Stimulated activated CD4-positive, alpha-beta T cell treated with anti-CD3 and anti-CD28 coated beads, Interleukin-2, amount 100 ng/mL, for 48 hours (primary cell): ENCODE data around the gene AHRR.
"Not testable (repeated sequence)": the region's sequence is repeated elsewhere in the genome, so short reads cannot be mapped to it uniquely, and the experiment has no call there.

Source experiments
- DNase-seq, 2 donors: peaks; one replicate each; pipeline ENCODE4 v3.0.0-alpha.2; 2020

The AHRR gene

GRCh38 chr5:321230-321725 lies at the start of gene AHRR:
AHRR (plus strand) TSS chr5:321714; CDS start chr5:343903, 22,189 bp downstream.
- peak; percentile 52 to 53 for DNase-seq

- not testable (repeated sequence) for DNase-seq
These were observed 49.7 kb upstream of the AHRR start for GRCh38 chr5:271828-272167.

DNA sequence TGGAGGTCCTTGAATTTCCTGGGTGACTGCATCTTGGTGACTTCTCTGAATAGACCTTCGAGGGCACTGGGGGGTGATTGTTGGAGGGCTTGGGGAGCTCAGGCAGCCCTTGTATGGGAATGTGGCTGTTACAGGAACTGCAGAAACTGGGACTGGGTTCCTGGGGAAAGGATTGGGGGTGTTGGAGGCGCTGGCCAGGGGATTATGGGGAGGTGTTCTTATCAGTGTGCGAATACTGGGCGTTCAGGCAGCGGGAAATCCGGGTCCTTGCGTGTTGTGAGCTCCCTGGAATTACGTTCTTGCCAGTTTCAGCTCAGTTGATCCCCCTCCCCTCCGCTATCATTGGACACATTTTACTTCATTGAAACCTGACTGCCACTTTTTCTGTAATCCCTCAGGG lies 48.4 kb upstream of the AHRR start:
- not testable (repeated sequence) for DNase-seq

GRCh38 chr5:273491-273890 lies 48.0 kb upstream of the AHRR start:
- not testable (repeated sequence) for DNase-seq

GRCh38 chr5:274346-274745 lies 47.2 kb upstream of the AHRR start:
- DNase-seq: not testable (repeated sequence)

- DNase-seq: no peak
These were observed 42.9 kb upstream of the AHRR start for GRCh38 chr5:278646-279045.

DNA sequence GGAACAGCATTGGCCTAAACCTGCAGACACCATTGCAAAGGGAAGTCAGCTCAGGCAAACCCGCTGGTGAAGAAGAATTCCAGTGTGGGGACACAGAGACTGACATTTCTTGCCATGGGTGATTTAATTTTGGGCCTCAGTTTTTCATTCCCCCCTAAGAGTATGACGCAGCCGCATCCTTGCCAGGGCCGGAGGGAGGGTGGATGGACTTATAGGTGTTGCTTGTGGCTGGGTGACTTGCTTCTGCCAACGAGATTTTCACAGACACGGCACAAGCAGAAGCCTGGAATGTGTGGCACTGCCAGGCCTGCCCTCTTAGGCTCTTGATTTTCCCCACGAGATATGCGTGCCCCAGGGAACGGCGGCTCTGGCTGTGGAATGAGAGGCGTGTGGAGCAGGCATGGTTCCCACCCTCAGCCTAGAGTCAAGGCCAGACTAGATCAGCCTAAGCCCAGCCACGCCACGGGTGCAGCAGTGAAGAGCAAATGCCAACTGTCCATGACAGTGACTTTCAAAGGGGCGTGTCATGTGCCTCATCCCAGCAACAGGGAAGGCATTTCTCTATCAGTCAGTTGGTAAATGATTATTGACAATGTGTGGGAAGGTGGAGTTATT lies 42.4 kb upstream of the AHRR start:
- DNase-seq: not testable (repeated sequence)

GRCh38 chr5:285991-286557 lies 35.4 kb upstream of the AHRR start:
- DNase-seq: no peak

- not testable (repeated sequence) for DNase-seq
These were observed 31.3 kb upstream of the AHRR start for GRCh38 chr5:290200-290599.

DNA sequence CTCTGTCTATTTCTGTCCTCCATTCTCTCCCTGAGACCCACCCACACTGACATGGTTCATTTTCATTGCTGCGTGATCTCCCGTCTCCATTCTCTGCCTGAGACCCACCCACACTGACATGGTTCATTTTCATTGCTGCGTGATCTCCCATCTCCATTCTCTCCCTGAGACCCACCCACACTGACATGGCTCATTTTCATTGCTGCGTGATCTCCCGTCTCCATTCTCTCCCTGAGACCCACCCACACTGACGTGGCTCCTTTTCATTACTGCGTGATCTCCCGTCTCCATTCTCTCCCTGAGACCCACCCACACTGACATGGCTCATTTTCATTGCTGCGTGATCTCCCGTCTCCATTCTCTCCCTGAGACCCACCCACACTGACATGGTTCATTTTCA lies 30.2 kb upstream of the AHRR start:
- DNase-seq: not testable (repeated sequence)

DNA sequence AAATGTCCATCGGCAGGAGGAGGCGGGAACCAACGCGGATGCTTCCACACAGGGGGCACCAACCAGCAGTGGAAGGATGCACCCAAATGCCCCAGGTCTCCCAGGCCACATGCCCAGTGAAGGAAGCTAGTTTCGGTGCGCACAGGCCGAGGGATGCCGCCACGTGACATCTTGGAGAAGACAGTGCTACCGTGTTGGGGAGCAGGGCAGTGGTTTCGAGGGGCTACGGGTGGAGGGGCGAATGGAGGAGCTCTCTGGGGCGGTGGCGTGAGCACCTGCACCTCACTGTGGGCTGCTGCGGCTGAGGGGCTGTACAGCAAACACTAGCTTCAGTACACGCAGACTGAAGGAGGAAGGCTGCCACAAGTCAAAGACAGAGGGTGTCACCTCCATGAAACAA lies 26.7 kb upstream of the AHRR start:
- not testable (repeated sequence) for DNase-seq

DNA sequence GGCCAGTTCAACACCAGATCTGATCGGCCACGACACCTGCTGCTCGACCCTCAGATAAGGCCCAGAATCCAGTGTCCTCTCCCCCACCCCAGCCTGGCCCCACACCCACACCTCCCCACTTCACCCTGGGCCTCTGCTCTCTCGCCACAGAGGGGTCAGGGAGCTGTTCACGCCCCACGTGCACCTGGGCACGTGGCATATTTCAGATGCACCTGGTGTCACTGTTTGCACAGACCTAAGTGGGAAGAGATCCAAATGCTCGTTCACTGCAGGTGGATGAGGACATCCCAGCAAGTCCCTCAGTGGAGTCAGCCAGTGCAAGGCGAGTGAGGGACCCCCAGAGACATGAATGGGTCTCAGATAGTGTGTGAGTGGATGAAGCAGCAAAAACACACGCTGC lies 25.3 kb upstream of the AHRR start:
- DNase-seq: not testable (repeated sequence)

DNA sequence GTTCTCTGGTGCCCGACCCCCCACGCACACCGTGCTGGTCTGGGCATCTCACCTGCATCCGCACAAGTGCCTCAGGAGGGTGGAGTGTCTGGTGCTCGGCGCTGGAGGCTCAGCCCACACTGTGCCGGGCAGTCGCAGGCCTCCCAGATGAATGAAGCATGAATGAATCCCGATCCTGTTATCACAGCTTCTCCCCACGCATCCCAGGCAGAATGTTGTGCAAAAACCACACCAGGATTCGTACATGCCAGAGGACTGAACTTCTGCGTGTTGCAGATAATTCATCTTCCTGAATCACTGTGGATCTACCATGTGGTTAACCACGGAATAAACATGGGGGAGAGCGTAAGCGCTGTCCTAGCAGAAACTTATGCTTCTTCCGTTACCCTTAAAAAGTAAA lies 24.6 kb upstream of the AHRR start:
- not testable (repeated sequence) for DNase-seq

- DNase-seq: not testable (repeated sequence)
These were observed 24.1 kb upstream of the AHRR start for GRCh38 chr5:297448-297847.

DNA sequence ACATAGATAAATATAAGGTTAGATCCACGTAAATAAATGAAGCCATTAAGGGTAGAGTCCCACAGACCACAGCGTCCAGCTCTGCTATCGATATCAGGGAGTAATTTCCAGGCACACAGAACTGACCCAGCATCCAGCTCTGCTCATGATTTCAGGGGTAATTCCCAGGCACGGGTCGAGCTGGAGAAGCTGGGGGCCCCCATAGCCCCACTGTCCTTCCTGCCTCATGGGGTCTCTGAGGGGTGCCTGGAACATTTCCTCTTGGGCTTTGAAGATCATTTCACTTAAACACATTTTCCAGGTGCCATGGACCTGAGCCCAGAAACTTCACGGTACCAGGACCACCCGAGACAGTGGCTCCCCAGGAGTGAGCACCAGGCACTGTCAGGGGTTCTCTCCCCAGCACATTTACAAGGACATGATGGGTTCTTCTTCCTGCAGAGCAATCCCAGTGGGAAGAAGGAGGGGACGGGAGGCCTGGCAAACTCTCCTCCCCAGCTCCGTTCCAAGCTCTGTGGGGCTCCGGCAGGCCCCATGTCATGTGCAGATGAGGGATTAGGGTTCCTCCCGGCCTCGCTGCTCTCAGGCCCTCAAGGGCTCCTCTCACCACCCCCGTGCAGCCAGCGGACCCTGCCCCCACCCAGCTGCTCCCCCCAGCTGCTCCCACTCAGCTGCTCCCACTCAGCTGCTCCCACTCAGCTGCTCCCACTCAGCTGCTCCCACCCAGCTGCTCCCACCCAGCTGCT lies 23.4 kb upstream of the AHRR start:
- DNase-seq: not testable (repeated sequence)

DNA sequence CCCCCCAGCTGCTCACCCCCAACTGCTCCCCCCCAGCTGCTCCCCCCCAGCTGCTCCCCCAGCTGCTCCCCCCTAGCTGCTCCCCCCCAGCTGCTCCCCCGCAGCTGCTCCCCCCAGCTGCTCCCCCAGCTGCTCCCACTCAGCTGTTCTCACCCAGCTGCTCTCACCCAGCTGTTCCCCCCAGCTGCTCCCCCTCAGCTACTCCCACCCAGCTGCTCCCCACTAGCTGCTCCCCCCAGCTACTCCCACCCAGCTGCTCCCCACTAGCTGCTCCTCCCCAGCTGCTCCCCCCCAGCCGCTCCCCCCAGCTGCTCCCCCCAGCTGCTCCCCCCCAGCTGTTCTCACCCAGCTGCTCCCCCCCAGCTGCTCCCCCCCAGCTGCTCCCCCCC lies 22.8 kb upstream of the AHRR start:
- DNase-seq: no peak

GRCh38 chr5:299921-300320 lies 21.6 kb upstream of the AHRR start:
- not testable (repeated sequence) for DNase-seq

- not testable (repeated sequence) for DNase-seq
These were observed 20.7 kb upstream of the AHRR start for GRCh38 chr5:300691-301435.

- DNase-seq: not testable (repeated sequence)
These were observed 19.1 kb upstream of the AHRR start for GRCh38 chr5:302416-302815.

DNA sequence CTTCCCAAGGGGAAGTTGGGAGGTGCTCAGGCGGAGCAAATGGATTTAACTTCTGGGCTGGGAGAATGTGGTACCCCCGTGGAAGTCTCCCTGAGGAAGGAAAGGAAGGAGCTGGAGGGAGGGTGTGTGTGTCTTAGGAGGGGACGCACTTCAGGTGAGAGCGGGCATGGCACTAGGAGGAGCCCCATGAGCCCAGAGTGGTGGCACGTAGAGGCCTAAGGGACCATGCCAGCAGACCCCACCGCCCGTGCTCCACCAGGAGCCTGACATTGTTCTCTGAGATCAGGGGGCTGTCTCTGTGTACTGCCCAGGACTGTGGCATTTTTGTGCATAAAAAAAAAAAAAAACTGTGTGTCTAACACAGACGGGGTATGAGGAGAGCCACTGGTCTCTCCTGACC lies 18.5 kb upstream of the AHRR start:
- no peak for DNase-seq

DNA sequence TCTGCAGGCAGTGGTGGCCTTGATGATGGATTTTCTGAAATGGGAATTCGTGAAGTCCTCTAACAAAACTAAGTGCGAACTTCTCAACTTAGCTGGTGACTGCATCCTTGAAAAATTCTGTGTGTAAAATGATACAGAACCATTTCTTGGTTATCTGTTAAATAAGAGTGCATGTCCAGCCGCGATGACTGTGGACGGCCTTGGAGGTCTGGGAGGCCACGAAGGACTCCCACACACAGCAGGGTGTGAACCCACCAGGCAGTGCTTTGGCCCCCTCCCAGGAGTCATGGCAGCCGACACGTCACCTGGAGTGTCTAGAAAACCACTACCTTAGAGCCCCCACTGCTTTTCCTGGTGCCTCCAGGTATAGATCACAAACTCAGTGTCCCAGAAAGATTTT lies 17.8 kb upstream of the AHRR start:
- not testable (repeated sequence) for DNase-seq

DNA sequence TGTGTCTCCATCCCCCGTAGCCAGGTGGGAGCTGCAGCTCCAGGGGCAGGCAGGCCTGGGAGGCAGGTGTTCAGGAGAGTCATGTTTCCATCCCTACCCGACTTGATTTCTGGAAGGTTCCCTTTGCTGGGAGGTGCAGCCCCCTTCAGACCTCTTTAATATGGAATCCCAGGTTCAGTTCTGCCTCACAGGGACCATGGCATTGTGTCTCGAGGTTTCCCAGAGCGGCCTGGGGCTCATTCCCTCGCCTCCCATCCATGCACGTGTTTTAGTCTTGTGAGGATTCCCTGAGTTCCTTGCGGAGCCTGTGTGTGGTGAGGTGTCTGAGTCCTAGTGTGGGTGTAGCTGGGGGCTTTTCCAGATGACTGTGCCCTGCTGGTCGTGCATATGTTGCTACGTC lies 16.5 kb upstream of the AHRR start:
- no peak for DNase-seq

- DNase-seq: no peak
These were observed 16.1 kb upstream of the AHRR start for GRCh38 chr5:305459-305858.
